Type B pancreatic cell (in vitro differentiated cells): Measurements from ENCODE around the gene ALDH3A2. TPM values are rescaled to one million over a fixed set of nuclear protein-coding genes. Genes with fewer than 3 reads are reported as not detected.

Source experiments
- DNase-seq: peaks from one replicate; pipeline ENCODE4 v3.0.0; 2021; ENCODE audit warnings: mixed read lengths; ENCODE audit not compliant: unreplicated experiment; ENCODE audit errors: extremely low spot score
- H3K27ac Mint-ChIP-seq: 2 replicates; pipeline ENCODE4 v1.8.0; 2021; ENCODE audit warnings: mild to moderate bottlenecking, mixed read lengths
- H3K27me3 Mint-ChIP-seq: 2 replicates; pipeline ENCODE4 v1.8.0; 2021; ENCODE audit warnings: mixed read lengths
- H3K36me3 Mint-ChIP-seq: 2 replicates; pipeline ENCODE4 v1.8.0; 2021; ENCODE audit warnings: mixed read lengths
- H3K4me1 Mint-ChIP-seq: one replicate; pipeline ENCODE4 v1.8.0; 2021; ENCODE audit warnings: mixed read lengths; ENCODE audit not compliant: unreplicated experiment
- H3K4me3 Mint-ChIP-seq: 2 replicates; pipeline ENCODE4 v1.8.0; 2021; ENCODE audit warnings: mild to moderate bottlenecking, mixed read lengths
- H3K9me3 Mint-ChIP-seq: 2 replicates; pipeline ENCODE4 v1.8.0; 2021; ENCODE audit warnings: mixed read lengths
- CTCF ChIP-seq: fragments of 200-600 bp; sonication (generic); conservative IDR thresholded peaks from 2 replicates; pipeline ENCODE4 v1.5.0; 2021; ENCODE audit warnings: antibody characterized with exemption, mild to moderate bottlenecking
- long read RNA-seq: library from polyadenylated mRNA; unstranded; transcript quantifications from one replicate; pipeline ENCODE4 v2.0.0, GENCODE V29; 2020
- total RNA-seq: library from RNA; stranded (reverse); gene quantifications from 2 replicates; pipeline ENCODE4 v1.2.1, GENCODE V29; 2021; ENCODE audit warnings: low replicate concordance

ALDH3A2 gene
- 57.7 and 69.8 TPM in 2 replicates for total RNA-seq
- long read RNA-seq, transcript ALDH3A2-201 (10 exons, 3,928 nt): major isoform, 225 of 288 reads
- long read RNA-seq, transcript ALDH3A2-203 (11 exons, 3,640 nt): minor isoform, 10 of 288 reads
- long read RNA-seq, transcript ALDH3A2-202 (11 exons, 3,828 nt): minor isoform, 11 of 288 reads
- long read RNA-seq, partial matches to known transcripts: 13 of 288 reads
- long read RNA-seq, other reads (novel, unspliced or antisense): 23 of 288 reads

GRCh38 chr17:19648475-19649273 is at the start of gene ALDH3A2:
Gene ALDH3A2 (plus strand): TSS chr17:19648751. CDS start chr17:19648972, 221 bp downstream.
- peak within 1 kb of the TSS; percentile 93 for H3K27ac Mint-ChIP-seq
- H3K4me3 Mint-ChIP-seq: peak within 1 kb of the TSS; percentile 91
- H3K36me3 Mint-ChIP-seq: peaks cover 20% of the 10 kb centered on the region
- peaks cover 3% of the 10 kb centered on the region for H3K27me3 Mint-ChIP-seq
- H3K4me1 Mint-ChIP-seq: peaks cover 35% of the 10 kb centered on the region
- H3K9me3 Mint-ChIP-seq: no peaks in the 10 kb centered on the region
- DNase-seq: peak; percentile 95
- peak; percentile 26 for TF ChIP-seq CTCF

GRCh38 chr17:19610311-19610710 is 38.2 kb upstream of the ALDH3A2 start:
- DNase-seq: no peak
- Mint-ChIP-seq H3K27ac (no peak overlapping the region), H3K4me3 (no peak overlapping the region), H3K36me3 (no peaks in the 10 kb centered on the region), H3K9me3 (no peaks in the 10 kb centered on the region), H3K27me3 (no peaks in the 10 kb centered on the region), H3K4me1 (no peaks in the 10 kb centered on the region)
- TF ChIP-seq CTCF: no peak

- no peaks in the 10 kb centered on the region for H3K9me3 Mint-ChIP-seq
- no peaks in the 10 kb centered on the region for H3K27me3 Mint-ChIP-seq
Observed at GRCh38 chr17:19610879-19611278, 37.7 kb upstream of the ALDH3A2 start.

DNA sequence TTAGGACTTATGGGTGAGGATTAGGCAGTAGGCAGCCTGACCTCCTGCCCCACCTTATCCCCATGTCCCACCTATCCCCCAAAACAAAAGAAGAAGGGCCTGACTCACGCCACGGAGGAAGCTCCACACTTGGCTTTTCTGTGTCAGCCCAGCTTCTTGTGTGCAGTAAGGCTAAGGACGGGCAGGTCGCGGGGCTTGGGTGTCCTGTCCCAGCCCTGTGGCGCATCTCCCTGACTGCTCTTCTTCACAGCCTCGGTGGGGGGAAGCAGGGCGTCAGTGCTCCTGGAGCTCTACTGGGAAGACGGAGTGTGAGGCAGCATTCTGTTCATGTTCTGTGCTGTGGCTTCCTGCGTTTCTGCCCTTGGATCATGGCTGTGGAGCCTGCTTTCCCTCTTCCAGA is 34.6 kb upstream of the ALDH3A2 start:
- no peaks in the 10 kb centered on the region for H3K36me3 Mint-ChIP-seq
- H3K4me3 Mint-ChIP-seq: no peak overlapping the region
- peaks cover under 1% of the 10 kb centered on the region for H3K9me3 Mint-ChIP-seq
- DNase-seq: no peak
- TF ChIP-seq CTCF: no peak
- no peak overlapping the region for H3K27ac Mint-ChIP-seq
- H3K4me1 Mint-ChIP-seq: no peaks in the 10 kb centered on the region
- H3K27me3 Mint-ChIP-seq: no peaks in the 10 kb centered on the region

More at GRCh38 chr17:19610879-19611278, 37.7 kb upstream of the ALDH3A2 start:
- Mint-ChIP-seq H3K27ac (no peak overlapping the region), H3K4me3 (no peak overlapping the region), H3K36me3 (no peaks in the 10 kb centered on the region), H3K4me1 (no peaks in the 10 kb centered on the region)
- no peak for TF ChIP-seq CTCF
- DNase-seq: no peak

- Mint-ChIP-seq H3K27ac (no peak overlapping the region), H3K36me3 (peaks cover 5% of the 10 kb centered on the region), H3K9me3 (peaks cover 10% of the 10 kb centered on the region), H3K4me1 (no peaks in the 10 kb centered on the region), H3K27me3 (no peaks in the 10 kb centered on the region), H3K4me3 (no peak overlapping the region)
- no peak for DNase-seq
- TF ChIP-seq CTCF: no peak
Observed at GRCh38 chr17:19614900-19615299, 33.7 kb upstream of the ALDH3A2 start.
